GM19193 (cell line): ENCODE data around the gene MYO5A.

ENCODE experiments used
- POLR2A ChIP-seq: IDR thresholded peaks from 4 replicates; pipeline ENCODE4 v1.6.1; 2011; ENCODE audit not compliant: insufficient read depth, insufficient read length; ENCODE audit errors: extremely low read depth

The MYO5A gene

DNA sequence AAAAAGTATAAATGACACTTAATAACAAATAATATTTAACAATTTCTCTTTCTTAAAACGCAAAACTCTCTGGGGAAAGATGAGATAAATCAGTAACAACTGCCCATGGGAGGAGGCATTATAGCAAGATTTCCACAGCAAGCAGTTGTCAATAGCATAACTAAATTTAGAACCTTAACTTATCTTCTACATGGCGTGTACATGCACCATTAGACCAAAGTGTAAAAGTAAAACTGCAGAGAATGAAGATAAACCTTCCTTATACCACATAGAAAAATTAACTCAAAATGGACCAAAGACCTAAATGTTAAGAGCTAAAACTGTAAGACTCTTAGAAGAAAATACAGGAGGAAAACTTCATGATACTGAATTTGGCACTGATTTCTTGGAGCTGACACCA, 39.9 kb downstream of the MYO5A start:
- no peak for TF ChIP-seq POLR2A

DNA sequence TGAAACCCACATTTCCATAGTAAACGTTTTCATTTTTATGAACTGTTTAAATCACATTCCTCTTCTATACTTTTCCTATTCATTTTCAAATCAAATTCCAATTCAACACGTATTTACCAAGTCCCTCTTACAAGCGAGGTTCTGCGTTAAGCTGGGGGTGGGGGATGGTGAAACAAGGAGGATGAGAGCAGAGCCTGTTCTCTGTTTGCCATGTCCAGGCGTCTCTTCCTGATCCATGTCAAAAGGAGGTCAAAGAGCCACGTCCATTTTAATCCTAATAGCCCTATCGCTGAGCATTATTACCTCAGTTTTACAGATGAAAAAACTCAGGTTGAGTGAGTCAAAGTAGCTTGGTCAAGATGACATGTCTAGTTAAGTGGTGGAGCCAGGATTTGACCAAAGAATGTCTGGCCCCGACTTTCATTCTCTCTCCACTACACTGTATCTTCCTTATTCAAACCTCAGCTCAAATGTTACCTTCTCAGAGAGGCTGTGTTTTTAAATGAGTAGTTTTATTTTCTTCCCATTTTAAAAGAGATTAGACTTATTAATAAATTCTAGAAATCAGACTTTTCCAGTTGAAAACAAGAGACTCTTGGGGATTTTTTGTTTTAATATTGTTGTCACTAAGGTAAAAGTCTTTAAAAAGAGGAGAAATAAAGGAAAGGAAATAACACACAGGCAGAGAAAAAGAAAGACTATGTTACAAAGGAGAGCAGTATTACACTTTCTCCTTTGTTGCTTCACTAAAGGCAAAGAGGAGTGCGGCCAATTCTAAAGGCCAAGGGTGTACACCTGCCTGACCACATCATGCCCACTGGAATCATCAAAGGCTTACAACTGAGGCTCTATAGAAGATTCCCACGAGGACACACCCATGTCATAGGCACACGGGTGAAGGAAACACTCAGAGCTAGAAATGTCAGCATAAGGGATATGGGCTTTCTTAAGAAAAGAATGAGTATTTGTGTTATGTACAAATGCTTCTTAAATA, 42.4 kb downstream of the MYO5A start:
- TF ChIP-seq POLR2A: no peak

DNA sequence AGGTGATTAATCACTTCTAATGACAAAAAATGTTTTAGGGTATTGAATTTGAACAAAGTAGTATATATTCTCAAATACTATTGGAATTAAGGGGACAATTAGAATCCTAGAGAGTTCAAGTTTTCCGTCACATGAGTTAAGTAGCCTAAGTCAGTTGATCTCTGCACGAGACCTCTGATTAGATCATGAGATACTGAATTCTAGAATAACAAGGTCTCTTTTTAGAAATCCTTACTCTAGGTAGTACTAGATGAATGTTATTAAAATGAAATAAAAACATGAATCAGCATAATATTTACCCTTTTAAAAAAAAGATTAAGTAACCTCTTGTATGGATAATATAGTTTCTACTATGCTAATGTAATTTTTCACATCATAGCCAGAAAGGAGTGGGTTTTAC, 43.4 kb downstream of the MYO5A start:
- no peak for TF ChIP-seq POLR2A

DNA sequence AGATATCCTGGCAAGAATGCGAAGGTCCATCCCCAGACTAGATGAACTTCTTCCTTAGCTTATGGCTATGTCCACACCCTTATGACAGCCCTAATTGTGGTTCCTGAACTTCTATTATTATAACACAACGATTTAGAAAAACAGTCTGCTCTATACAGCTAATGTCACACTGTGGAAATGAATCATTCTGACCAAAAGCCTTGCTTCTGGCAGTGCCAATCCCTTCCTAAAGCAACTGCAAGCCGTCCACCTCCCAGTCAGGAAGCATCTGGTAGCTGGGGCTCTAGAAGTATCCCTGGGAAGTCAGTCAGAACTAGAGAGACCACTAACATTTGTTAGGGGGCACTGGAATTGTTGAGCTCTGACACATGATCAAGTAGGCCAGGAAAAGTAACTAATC, 45.0 kb downstream of the MYO5A start:
- no peak for TF ChIP-seq POLR2A

DNA sequence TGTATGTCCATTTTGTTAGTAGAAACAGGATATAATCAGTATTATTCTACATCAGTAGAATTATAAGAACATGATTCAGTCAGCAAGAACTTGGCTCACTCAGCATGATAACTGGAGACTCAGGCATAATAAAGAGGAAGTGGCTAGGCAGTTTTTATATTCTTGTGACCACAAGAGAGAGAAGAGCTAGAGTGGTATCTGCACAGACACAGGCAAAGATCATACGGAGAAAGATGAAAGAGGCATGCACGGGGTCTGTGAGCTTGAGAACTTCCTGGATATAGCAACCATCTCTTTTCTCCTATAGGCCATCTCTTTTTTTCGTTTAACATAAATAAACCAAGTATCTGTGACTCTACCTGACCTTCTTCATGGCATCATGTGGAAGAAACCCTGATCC, 46.8 kb downstream of the MYO5A start:
- TF ChIP-seq POLR2A: no peak

DNA sequence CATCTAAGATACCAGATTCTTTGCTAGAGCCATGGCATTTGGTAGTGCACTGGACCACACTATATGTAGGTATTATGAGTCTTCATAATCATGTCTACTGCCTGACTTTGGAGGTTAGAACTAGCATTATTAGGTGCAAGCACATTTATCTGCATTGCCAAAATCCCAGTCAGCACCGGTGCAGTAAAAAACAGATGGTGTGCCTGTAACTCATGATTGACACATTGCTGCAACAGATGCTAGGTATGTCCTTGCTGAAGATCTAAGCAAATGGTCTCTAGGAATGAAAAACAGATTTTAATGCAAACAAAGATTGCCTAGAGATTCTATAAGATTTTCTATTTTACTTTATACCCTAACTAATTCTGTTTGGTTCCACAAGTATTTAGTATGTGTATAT, 47.7 kb downstream of the MYO5A start:
- no peak for TF ChIP-seq POLR2A

DNA sequence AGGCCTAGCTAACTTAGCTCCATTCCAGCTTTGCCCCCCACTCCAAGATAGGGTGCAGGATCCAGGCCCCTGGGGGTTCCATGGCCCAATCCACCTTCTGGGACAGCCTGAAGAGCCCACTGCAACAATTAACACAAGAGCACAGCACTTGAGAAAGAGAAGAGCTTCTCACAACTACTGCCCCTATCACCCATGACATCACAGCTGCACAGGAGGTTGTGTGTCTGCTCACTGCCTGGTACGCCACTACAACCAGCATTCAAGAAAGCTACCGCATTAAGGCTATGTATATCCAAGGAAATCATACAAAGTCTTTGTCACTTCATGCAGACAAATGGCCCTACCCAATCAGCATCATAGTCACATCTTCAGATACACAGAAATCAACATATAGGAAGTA, 62.0 kb downstream of the MYO5A start:
- TF ChIP-seq POLR2A: no peak

DNA sequence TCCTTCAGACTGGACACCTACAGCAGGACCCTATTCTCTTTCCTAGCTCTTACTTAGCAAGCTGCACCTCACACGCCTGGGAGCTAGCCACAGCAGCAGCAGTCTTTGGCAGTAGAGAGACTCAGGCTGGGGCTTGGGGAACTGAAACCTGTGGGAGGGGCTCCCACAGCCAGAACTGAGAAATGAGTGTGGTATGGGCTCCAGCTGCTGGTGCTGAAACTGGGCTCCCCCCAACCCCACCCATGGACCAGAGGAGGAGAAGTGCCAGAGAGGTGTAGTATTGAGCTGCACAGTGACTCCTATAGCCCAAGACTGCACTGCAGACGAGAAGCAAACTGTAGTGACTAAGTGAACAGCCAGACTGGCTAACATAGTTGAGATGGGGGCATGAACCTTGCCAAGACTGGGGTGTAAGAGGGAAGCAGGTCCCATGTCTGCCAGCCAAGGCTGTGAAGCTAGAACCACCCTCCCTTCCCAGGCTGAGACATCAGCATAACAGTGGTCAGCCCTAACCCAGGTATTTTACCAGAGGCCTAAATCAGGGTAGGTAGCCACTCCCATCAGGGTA, 62.5 kb downstream of the MYO5A start:
- TF ChIP-seq POLR2A: peak; percentile 69

DNA sequence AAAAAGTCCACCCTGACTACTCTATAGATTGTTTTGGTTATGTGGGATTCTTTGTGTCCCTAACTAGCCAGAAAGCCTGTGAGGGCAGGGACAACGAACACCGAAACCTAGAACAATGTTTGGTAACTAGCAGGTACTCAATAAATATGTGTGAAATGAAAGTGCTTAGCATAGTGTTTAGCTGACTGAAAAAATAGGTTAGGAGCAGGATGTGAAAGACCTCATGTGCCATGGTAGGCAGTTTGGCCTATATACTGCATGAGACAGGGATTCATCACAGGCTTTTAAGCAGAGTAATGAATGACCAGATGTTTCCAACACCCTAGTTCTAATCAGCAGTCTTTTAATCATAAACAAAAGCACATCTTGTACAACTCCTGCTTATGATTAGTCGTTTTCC, 64.2 kb downstream of the MYO5A start:
- no peak for TF ChIP-seq POLR2A

DNA sequence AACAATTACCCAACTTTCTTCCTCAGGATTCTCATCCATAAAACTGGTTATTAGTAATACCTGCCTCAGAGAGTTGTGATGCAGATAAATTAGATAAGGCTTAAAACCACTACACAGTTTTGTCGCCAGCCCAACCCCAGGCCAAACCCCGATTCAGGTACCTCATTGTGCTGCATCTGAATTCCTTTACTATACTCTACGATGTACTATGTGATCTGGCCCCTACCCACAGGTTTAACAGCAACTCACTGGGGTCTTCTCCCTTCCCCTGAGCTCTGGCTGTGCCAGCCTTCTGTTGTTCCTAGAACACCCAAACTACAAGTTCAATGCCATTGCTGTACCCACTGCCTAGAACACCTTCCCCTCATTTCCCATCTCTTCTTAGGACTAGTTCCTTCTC, 64.6 kb downstream of the MYO5A start:
- no peak for TF ChIP-seq POLR2A

DNA sequence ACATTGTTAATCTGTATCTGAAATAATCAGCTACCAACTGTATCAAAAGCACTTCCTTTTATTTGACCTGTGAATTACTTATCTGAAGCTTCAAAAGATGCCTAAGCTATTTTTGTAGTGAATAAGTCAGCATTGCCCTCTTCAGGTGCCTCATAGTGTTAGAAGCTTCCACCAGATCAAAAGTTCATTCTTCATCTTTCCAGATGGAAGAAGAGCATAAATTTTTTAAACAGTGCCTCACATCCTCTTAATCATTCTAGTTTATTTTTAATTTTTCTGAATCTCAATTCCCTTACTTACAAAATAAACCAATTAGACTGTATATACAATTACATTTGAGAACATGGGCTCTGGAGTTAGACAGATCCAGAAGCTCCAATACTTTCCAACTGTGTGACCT, 65.0 kb downstream of the MYO5A start:
- no peak for TF ChIP-seq POLR2A

DNA sequence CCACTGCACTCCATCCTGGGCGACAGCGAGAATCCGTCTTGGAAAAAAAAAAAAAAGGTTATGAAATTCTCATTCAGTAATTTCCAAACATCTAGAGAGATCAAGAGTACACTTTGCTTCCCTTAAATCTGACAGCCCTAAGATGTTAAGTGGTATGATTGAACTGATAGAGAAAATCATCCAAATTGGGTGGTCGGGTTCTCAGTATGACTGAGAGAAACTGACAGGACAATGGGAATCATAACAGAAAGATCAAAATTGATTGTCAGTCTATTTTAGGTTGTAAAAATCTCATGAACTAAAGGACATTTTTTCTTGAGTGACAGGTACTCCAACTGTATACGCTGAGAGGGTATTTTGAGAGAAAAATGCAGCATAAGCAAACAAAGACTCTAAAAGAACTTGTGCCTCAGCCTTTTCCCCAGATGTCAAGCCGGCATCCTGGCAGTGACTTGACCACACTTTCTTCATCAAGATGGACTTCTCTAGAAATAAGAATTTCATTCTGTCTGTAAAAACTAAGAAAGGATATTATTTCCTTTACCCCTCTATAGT, 65.8 kb downstream of the MYO5A start:
- TF ChIP-seq POLR2A: no peak

DNA sequence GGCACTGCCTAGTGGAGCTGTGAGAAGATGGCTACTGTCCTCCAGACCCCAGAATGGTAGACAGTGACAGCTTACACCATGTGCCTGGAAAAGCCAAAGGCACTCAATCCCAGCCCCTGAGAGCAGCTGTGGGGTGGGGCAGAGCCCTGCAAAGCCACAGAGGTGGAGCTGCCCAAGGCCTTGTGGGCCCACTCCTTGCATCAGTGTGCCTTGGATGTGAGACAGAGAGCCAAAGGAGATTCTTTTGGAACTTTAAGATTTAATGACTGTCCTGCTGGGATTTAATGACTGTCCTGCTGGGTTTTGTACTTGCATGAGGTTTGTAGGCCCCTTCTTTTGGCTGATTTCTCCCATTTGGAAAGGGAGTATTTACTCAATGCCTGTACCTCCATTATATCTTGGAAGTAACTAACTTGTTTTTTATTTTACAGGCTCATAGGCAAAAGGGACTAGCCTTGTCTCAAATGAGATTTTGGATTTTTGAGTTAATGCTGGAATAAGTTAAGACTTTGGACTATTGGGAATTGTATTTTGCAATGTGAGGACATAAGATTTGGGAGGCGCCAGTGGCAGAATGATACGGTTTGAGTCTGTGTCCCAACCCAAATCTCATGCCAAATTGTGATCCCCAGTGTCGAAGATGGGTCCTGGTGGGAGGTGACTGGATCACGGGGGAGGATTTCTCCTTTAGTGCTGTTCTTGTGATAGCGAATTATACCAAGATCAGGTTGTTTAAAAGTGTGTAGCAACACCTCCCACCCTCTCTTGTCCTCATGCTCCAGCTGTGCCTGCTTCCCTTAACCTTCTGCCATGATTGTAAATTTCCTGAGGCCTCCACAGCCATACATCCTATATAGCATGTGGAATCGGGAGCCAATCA, 80.4 kb downstream of the MYO5A start:
- TF ChIP-seq POLR2A: no peak

DNA sequence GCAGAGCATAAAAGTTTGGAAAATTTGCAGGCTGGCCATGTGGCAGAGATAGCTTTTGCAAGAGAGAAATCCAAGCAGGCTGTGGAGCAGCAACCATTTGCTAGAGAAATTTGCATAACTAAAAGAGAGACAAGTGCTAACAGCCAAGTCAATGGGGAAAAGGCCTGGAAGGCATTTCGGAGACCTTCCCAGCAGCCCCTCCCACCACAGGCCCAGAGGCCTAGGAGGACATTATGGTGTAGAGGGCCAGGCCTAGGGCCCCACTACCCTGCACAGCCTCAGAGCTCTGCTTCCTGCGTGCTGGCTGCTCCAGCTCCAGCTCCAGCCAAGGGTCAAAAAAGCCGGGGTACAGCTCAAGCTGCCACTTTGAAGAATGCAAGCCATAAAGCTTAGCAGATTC, 82.7 kb downstream of the MYO5A start:
- TF ChIP-seq POLR2A: no peak

DNA sequence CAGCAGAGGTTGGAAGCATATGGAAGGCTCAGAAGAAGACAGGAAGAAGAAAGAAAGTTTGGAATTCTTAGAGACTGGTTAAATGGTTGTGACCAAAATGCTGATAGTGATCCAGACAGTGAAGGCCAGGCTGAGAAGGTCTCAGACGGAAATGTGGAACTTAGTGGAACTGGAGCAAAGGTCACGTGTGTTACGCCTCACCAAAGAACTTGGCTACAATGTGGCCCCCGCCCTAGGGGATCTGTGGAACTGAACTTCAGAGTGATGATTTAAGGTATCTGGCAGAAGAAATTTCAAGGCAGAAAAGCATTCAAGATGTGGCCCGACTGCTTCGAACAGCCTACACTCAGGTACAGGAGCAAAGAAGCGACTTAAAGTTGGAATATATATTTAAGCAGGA, 83.1 kb downstream of the MYO5A start:
- no peak for TF ChIP-seq POLR2A
